GM12873 (cell line): ENCODE data around the gene CRPPA.

Source experiments
- TF ChIP-seq, protein P1 (sequence below): IDR thresholded peaks from 2 replicates; pipeline ENCODE4 v1.5.1; 2012; ENCODE audit warnings: low read depth, mild to moderate bottlenecking, moderate library complexity, low read length, control low read depth; ENCODE audit not compliant: insufficient read depth; ENCODE audit errors: missing control alignments

The CRPPA gene

DNA sequence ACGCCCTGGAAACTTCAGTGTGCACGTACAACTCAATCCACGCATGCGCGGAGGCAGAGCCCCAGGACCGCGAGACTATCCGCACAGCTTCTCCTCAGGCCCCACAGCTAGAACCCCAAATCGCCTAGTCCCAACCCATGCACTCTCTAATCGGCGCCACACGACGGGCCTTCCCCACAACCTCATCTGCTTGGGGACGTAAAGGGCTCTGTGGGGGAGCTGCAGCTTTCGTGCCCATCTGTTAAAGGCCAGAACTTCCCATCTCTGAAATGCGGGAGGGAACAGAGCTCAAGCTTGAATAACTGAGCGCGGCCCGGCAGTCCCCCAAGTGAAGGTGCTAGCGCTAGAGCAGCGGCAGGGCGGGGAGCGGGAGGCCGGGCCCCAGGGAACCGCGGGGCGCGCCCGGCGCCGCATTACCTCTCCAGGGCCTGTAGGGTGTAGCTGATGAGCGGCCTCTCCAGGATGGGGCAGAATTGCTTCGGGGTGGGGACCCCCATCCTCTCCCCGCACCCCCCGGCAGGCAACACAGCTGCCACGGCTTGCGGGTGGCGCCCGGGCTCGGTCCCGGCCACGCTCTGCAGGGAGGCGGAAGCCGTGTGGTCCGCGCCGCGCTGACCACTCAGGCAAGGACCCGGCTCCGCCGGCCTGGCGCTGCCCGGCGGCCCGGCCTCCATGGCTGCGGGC, 547 bp downstream of the CRPPA start:
- TF ChIP-seq, protein P1, sequence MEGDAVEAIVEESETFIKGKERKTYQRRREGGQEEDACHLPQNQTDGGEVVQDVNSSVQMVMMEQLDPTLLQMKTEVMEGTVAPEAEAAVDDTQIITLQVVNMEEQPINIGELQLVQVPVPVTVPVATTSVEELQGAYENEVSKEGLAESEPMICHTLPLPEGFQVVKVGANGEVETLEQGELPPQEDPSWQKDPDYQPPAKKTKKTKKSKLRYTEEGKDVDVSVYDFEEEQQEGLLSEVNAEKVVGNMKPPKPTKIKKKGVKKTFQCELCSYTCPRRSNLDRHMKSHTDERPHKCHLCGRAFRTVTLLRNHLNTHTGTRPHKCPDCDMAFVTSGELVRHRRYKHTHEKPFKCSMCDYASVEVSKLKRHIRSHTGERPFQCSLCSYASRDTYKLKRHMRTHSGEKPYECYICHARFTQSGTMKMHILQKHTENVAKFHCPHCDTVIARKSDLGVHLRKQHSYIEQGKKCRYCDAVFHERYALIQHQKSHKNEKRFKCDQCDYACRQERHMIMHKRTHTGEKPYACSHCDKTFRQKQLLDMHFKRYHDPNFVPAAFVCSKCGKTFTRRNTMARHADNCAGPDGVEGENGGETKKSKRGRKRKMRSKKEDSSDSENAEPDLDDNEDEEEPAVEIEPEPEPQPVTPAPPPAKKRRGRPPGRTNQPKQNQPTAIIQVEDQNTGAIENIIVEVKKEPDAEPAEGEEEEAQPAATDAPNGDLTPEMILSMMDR: peak; percentile 14

DNA sequence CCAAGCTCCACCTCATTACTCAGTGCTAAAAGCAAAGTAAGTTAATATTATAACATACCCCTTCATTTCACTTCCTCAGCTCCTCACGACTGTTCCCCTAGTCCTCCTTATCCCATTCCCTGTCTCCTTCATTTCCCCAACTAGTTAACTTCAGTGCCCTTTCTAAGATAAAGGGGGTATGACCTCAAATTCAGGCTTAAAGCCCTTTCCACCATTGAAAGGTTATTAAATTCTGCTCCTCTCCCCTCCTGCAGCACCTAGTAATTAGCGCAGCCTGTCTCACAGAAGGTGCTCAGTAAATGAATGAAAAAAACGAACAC, 1.0 kb downstream of the CRPPA start:
- TF ChIP-seq, protein P1: no peak

- TF ChIP-seq, protein P1: no peak
Measured at GRCh38 chr7:16419859-16420258, 1.5 kb downstream of the CRPPA start.

DNA sequence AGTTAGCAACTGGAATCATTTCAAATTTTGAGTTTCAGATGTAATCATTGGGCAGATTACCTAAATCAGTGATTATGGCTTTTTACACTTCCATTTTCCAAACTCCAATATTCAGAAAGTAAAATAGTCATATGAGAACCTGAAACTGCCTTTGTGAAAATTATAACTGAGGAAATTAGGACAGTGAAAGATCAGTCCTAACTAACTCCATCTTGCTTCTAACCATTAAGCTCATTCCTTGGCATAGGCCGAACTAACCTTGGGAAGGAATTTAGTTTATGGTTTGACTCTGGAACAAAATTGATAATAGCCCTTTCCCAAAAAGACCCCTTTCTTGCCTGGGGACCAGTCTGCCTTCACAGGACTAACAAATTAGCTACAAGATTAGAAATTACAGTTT, 2.2 kb downstream of the CRPPA start:
- TF ChIP-seq, protein P1: no peak

DNA sequence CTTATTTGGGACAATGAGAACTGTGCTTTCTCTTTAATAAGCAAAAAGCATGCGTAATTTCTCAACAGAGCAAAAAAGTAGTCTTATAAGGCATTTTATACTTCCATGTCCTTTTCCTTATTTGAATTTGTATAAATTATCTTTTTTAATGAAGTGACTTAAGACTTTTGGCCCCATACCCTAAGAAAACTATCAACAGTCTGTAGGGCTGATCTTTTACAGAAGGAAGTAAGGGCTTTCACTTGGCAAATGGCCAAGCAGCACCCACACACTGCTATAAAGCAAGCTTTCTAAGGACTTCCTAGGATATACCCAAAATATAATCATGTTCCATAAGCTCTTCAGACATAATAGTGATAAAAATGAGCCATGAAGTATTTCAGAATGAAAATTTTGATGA, 3.4 kb downstream of the CRPPA start:
- TF ChIP-seq, protein P1: no peak

GRCh38 chr7:16416289-16417282, 4.8 kb downstream of the CRPPA start:
- TF ChIP-seq, protein P1: no peak
